NK-92 treated with Interleukin-12 subunit alpha and Interleukin-12 subunit beta, amount 100 ng/mL, for 24 hours (cell line): Measurements from ENCODE around the gene MLXIPL.

ENCODE experiments used
- DNase-seq: peaks from one replicate; lab custom pipeline; 2025; lab: John Stamatoyannopoulos, UW

MLXIPL gene

GRCh38 chr7:73547841-73548240, 76.5 kb downstream of the MLXIPL start:
- no peak for DNase-seq

GRCh38 chr7:73544678-73545077, 79.6 kb downstream of the MLXIPL start:
- no peak for DNase-seq
